ENCODE measurements around the gene POLR1D.

The POLR1D gene

DNA sequence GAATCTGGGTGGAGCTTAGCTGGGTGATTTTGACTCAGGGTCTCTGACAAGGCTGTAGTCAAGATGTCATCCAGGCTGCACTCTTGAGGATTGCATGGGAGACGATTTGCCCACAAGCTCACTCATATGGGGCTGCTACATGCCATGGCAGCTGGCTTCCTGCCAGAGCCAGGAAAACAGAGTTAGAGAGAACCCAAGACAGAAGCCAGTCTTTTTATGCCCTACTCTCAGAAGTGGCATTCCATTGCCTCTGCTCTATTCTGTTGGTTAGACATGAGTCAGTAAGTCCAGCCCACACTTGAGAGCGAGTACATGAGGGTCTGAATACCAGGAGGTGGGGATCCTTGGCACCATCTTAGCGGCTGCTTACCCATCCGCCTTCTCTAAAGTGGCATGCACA, 9.5 kb downstream of the POLR1D start:
- Mint-ChIP-seq H3K27me3 (ENCODE audit: low read depth) (no peaks in the 10 kb centered on the region), H3K27ac (no peak overlapping the region), H3K36me3 (ENCODE audit: low read depth) (peaks cover 54% of the 10 kb centered on the region), H3K9me3 (no peaks in the 10 kb centered on the region), H3K4me3 (no peak overlapping the region), H3K4me1 (peaks cover 6% of the 10 kb centered on the region)
- TF ChIP-seq, protein P1, sequence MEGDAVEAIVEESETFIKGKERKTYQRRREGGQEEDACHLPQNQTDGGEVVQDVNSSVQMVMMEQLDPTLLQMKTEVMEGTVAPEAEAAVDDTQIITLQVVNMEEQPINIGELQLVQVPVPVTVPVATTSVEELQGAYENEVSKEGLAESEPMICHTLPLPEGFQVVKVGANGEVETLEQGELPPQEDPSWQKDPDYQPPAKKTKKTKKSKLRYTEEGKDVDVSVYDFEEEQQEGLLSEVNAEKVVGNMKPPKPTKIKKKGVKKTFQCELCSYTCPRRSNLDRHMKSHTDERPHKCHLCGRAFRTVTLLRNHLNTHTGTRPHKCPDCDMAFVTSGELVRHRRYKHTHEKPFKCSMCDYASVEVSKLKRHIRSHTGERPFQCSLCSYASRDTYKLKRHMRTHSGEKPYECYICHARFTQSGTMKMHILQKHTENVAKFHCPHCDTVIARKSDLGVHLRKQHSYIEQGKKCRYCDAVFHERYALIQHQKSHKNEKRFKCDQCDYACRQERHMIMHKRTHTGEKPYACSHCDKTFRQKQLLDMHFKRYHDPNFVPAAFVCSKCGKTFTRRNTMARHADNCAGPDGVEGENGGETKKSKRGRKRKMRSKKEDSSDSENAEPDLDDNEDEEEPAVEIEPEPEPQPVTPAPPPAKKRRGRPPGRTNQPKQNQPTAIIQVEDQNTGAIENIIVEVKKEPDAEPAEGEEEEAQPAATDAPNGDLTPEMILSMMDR (IDR thresholded peaks at IDR 0.05; ENCODE audit: unreplicated experiment in 3 of 3): no peak

DNA sequence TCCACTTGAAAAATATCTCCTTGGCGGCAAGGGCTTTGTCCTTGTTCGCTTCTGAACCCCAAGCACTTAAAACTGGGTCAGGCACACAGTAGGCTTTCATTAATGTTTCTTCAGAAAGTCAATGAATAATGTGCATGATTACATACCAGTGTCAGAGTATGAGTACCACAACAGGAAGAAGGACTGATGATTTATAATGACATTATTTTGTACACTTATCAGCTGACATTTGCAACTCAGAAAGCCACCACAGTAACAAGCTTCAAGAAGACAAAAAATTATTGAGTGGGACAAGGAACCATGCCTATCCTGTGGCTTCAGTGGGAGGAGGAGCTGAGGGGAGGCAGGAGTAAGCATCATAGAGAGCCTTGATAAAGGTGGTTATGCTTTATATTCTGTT, 10.0 kb downstream of the POLR1D start:
- Mint-ChIP-seq H3K27me3 (ENCODE audit: low read depth) (no peaks in the 10 kb centered on the region), H3K4me1 (peaks cover 11% of the 10 kb centered on the region), H3K27ac (no peak overlapping the region), H3K9me3 (no peaks in the 10 kb centered on the region), H3K4me3 (no peak overlapping the region), H3K36me3 (ENCODE audit: low read depth) (peaks cover 51% of the 10 kb centered on the region)
- TF ChIP-seq, protein P1 (IDR thresholded peaks at IDR 0.05; ENCODE audit: unreplicated experiment in 3 of 3): no peak

DNA sequence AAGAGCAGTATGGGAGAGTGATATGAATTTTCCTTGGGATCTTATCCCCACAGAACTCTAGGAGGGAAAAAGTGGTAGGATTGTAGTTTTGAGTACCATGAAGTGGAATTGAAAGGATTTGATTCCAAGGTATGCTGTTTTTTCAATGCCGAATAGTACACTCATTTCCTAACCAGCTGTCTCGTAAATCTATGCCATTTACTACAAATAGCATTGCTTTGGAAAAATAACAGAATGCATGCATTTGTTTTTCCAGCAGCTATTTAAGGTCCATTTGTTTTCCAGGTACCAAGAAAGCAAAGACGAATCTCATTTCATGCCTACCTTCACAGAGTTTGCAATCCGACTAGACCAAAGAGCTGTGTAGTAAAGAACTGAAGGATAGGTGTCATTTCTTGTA, 10.5 kb downstream of the POLR1D start:
- Mint-ChIP-seq H3K36me3 (ENCODE audit: low read depth) (peaks cover 47% of the 10 kb centered on the region), H3K4me1 (peaks cover 16% of the 10 kb centered on the region), H3K27ac (no peak overlapping the region), H3K4me3 (no peak overlapping the region), H3K27me3 (ENCODE audit: low read depth) (no peaks in the 10 kb centered on the region), H3K9me3 (no peaks in the 10 kb centered on the region)
- TF ChIP-seq, protein P1 (IDR thresholded peaks at IDR 0.05; ENCODE audit: unreplicated experiment in 3 of 3): no peak

DNA sequence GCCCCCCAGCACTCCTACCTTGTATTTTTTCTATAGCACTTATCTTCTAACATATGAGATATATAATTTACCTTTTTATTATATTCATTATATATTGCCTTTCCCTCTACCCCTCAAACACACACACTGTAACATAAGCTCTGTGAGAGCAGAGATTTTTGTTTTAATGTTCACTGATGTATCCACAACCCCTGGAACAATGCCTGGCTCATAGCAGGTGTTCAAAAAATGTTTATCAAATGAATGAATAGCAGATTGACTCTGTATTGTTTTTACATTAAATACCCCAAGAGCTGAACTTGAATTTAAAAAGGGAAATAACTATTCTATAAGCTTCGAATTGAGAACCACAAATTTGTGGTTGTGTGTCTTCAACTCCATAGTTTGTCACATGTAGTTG, 11.0 kb downstream of the POLR1D start:
- Mint-ChIP-seq H3K27ac (no peak overlapping the region), H3K9me3 (no peaks in the 10 kb centered on the region), H3K27me3 (ENCODE audit: low read depth) (no peaks in the 10 kb centered on the region), H3K36me3 (ENCODE audit: low read depth) (peaks cover 42% of the 10 kb centered on the region), H3K4me1 (peaks cover 18% of the 10 kb centered on the region), H3K4me3 (no peak overlapping the region)
- TF ChIP-seq, protein P1 (IDR thresholded peaks at IDR 0.05; ENCODE audit: unreplicated experiment in 3 of 3): no peak

DNA sequence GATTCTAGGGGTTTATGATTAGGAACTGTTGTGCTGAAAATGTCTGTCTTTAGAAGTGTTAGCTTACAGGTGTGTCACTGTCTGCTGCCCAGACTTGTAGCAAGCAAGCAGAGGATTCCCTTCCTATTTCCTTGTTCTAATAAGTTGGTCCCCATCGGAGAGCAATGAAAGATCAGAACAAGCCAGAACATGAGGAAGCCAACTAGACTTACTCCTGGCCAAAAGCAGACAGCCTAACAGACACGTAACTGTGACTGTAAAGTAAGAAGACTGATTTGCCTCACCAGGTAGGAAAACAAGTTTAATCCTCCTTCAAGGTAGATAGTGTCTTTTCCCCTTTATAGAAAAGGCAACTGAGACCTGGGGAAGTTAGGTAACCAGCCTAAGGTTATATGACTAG, 12.5 kb downstream of the POLR1D start:
- Mint-ChIP-seq H3K4me1 (peaks cover 32% of the 10 kb centered on the region), H3K27me3 (ENCODE audit: low read depth) (no peaks in the 10 kb centered on the region), H3K36me3 (ENCODE audit: low read depth) (peaks cover 29% of the 10 kb centered on the region), H3K4me3 (no peak overlapping the region), H3K9me3 (no peaks in the 10 kb centered on the region), H3K27ac (peak overlapping the region in 1 of 3 experiments; percentile 3)
- TF ChIP-seq, protein P1 (IDR thresholded peaks at IDR 0.05; ENCODE audit: unreplicated experiment in 3 of 3): no peak

DNA sequence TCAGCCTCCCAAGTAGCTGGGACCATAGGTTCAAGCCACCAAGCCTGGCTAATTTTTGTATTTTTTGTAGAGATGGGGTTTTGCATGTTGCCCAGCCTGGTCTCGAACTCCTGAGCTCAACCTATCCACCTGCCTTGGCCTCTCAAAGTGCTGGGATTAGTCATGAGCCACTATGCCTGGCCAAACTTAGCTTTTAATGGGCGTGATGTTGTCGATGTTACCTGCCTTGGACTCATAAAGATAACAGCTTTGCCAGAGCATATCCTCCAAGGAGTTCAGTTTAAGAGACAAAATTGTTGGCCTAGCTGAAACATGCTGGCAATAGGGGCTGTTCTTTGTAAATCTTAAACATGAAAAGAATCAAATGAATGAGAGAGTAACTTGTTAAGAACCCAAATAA, 13.1 kb downstream of the POLR1D start:
- H3K9me3 Mint-ChIP-seq: no peaks in the 10 kb centered on the region
- TF ChIP-seq, protein P1 (IDR thresholded peaks at IDR 0.05; ENCODE audit: unreplicated experiment in 3 of 3): no peak
- H3K4me1 Mint-ChIP-seq: peaks cover 38% of the 10 kb centered on the region
- H3K27ac Mint-ChIP-seq: no peak overlapping the region
- H3K4me3 Mint-ChIP-seq: no peak overlapping the region
- H3K27me3 Mint-ChIP-seq (ENCODE audit: low read depth): no peaks in the 10 kb centered on the region
- H3K36me3 Mint-ChIP-seq (ENCODE audit: low read depth): peaks cover 29% of the 10 kb centered on the region
